ENCODE data around the gene HM13.
A peak's percentile ranks its signal among the peaks of the same experiment; 100 is the strongest.
"Not testable (repeated sequence)": the region's sequence is repeated elsewhere in the genome, so short reads cannot be mapped to it uniquely, and the experiment has no call there.

Gene HM13

GRCh38 chr20:31476643-31477215, 37.5 kb upstream of the HM13 start:
- no peak for TF ChIP-seq Cebpa-rat (IDR thresholded peaks at IDR 0.05)
- H3K9ac ChIP-seq = no peak overlapping the region
- no peak overlapping the region for H3K4me2 ChIP-seq
- no peaks in the 10 kb centered on the region for H3K4me1 ChIP-seq
- H3K4me3 ChIP-seq = no peak overlapping the region
- H3K27ac ChIP-seq = no peak overlapping the region
- H3K27me3 ChIP-seq = peaks cover 47% of the 10 kb centered on the region
- peaks cover 29% of the 10 kb centered on the region for H3K9me3 ChIP-seq
- no peaks in the 10 kb centered on the region for H4K20me1 ChIP-seq
- no peaks in the 10 kb centered on the region for H3K36me3 ChIP-seq

- Histone ChIP-seq H3K27me3 (no peaks in the 10 kb centered on the region), H3K9ac (no peak overlapping the region), H3K4me3 (no peak overlapping the region), H3K36me3 (no peaks in the 10 kb centered on the region), H3K27ac (no peak overlapping the region), H3K4me1 (no peaks in the 10 kb centered on the region), H4K20me1 (no peaks in the 10 kb centered on the region), H3K9me3 (peaks cover 7% of the 10 kb centered on the region), H3K4me2 (no peak overlapping the region)
- no peak for TF ChIP-seq Cebpa-rat (IDR thresholded peaks at IDR 0.05)
These were observed 30.2 kb upstream of the HM13 start for GRCh38 chr20:31484001-31484400.

DNA sequence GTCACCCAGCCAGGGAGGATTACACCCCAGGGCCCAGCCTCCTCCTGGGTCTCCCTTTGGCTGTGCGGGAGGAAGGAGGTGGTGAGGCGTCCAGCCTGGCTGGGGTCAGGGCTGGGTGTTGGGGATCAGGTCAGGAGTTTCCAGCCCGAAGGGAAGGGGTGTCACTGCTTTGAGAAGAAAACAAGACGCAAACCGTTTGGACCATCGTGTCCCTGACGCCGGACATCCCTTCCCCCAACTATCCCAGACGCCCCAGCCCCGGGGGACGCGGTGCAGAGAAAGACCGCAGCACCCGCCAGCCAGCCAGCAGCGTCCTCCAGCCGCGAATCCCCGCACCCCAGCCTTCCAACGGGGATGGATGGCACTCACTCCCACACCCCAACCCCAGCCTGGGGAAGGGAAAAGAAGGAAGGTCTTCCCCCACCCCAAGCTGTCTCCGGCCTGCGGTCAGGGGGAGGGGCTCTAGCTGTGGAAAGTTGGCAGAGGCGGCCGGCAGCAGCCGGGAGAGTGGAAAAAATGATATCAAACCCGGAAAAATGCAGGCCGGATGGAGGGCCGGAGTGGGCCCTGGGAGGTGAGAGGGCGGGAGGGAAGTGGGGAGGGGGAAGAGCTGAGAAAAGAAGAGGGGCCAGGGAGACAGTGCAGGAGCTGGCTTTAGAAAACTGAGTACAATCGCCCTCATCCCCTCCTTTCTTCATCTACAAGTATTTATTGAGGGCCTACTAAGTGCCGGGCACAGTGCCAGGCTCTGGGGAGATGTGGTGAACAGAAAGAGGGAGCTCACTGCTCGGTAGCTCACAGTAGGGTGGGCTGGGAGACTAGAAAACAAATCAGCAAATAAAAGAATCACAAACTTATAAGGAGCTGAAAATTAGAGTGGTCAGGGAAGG, 28.5 kb upstream of the HM13 start:
- TF ChIP-seq Cebpa-rat (IDR thresholded peaks at IDR 0.05) = no peak
- Histone ChIP-seq H4K20me1 (no peaks in the 10 kb centered on the region), H3K9me3 (peaks cover 7% of the 10 kb centered on the region), H3K4me2 (peak overlapping the region; percentile 39), H3K9ac (no peak overlapping the region), H3K27ac (no peak overlapping the region), H3K36me3 (no peaks in the 10 kb centered on the region), H3K27me3 (no peaks in the 10 kb centered on the region), H3K4me1 (no peaks in the 10 kb centered on the region), H3K4me3 (no peak overlapping the region)

GRCh38 chr20:31488115-31488514, 26.1 kb upstream of the HM13 start:
- H3K27me3 ChIP-seq = no peaks in the 10 kb centered on the region
- no peak for TF ChIP-seq Cebpa-rat (IDR thresholded peaks at IDR 0.05)
- peaks cover 7% of the 10 kb centered on the region for H3K9me3 ChIP-seq
- H3K36me3 ChIP-seq = no peaks in the 10 kb centered on the region
- no peaks in the 10 kb centered on the region for H4K20me1 ChIP-seq
- H3K9ac ChIP-seq = no peak overlapping the region
- H3K4me3 ChIP-seq = no peak overlapping the region
- H3K27ac ChIP-seq = no peak overlapping the region
- no peak overlapping the region for H3K4me2 ChIP-seq
- H3K4me1 ChIP-seq = peaks cover 8% of the 10 kb centered on the region

GRCh38 chr20:31489152-31489551, 25.1 kb upstream of the HM13 start:
- Histone ChIP-seq H3K36me3 (no peaks in the 10 kb centered on the region), H3K9ac (no peak overlapping the region), H3K4me3 (no peak overlapping the region), H3K4me1 (peaks cover 8% of the 10 kb centered on the region), H3K27ac (no peak overlapping the region), H4K20me1 (no peaks in the 10 kb centered on the region), H3K4me2 (no peak overlapping the region), H3K9me3 (peaks cover 3% of the 10 kb centered on the region), H3K27me3 (no peaks in the 10 kb centered on the region)
- no peak for TF ChIP-seq Cebpa-rat (IDR thresholded peaks at IDR 0.05)

DNA sequence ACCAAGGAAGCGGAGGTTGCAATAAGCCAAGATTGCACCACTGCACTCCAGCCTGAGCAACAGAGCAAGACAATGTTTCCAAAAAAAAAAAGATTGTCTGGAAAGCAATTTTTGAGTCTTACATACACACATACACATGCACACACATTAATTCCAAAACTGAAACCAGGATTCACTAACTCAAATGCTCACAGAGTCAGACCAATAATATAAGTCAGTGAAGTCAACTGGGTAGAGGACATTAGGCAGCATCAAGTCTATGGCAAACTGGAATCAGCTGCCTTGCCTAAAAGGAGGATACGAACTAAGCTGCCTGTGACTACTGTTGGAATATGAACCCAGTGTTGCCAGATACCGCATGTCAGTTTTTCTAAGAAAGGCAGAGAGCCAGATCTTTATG, 23.5 kb upstream of the HM13 start:
- Histone ChIP-seq H3K27ac (no peak overlapping the region), H3K4me1 (peaks cover 8% of the 10 kb centered on the region), H3K4me2 (no peak overlapping the region), H3K4me3 (no peak overlapping the region), H4K20me1 (no peaks in the 10 kb centered on the region), H3K9me3 (no peaks in the 10 kb centered on the region), H3K27me3 (no peaks in the 10 kb centered on the region), H3K9ac (no peak overlapping the region), H3K36me3 (no peaks in the 10 kb centered on the region)
- no peak for TF ChIP-seq Cebpa-rat (IDR thresholded peaks at IDR 0.05)

- peaks cover 8% of the 10 kb centered on the region for H3K4me1 ChIP-seq
These were observed 20.1 kb upstream of the HM13 start for GRCh38 chr20:31494131-31494530.

GRCh38 chr20:31496761-31497295, 17.4 kb upstream of the HM13 start:
- Histone ChIP-seq H3K9ac (no peak overlapping the region), H3K9me3 (no peaks in the 10 kb centered on the region), H4K20me1 (no peaks in the 10 kb centered on the region), H3K4me2 (no peak overlapping the region), H3K4me1 (peaks cover 8% of the 10 kb centered on the region), H3K4me3 (no peak overlapping the region), H3K27ac (no peak overlapping the region), H3K27me3 (no peaks in the 10 kb centered on the region), H3K36me3 (no peaks in the 10 kb centered on the region)
- no peak for TF ChIP-seq Cebpa-rat (IDR thresholded peaks at IDR 0.05)

More at GRCh38 chr20:31494131-31494530, 20.1 kb upstream of the HM13 start:
- Histone ChIP-seq H4K20me1 (no peaks in the 10 kb centered on the region), H3K4me3 (no peak overlapping the region), H3K27me3 (no peaks in the 10 kb centered on the region), H3K4me2 (no peak overlapping the region), H3K9me3 (no peaks in the 10 kb centered on the region), H3K36me3 (no peaks in the 10 kb centered on the region), H3K27ac (no peak overlapping the region), H3K9ac (no peak overlapping the region)
- TF ChIP-seq Cebpa-rat (IDR thresholded peaks at IDR 0.05) = no peak

DNA sequence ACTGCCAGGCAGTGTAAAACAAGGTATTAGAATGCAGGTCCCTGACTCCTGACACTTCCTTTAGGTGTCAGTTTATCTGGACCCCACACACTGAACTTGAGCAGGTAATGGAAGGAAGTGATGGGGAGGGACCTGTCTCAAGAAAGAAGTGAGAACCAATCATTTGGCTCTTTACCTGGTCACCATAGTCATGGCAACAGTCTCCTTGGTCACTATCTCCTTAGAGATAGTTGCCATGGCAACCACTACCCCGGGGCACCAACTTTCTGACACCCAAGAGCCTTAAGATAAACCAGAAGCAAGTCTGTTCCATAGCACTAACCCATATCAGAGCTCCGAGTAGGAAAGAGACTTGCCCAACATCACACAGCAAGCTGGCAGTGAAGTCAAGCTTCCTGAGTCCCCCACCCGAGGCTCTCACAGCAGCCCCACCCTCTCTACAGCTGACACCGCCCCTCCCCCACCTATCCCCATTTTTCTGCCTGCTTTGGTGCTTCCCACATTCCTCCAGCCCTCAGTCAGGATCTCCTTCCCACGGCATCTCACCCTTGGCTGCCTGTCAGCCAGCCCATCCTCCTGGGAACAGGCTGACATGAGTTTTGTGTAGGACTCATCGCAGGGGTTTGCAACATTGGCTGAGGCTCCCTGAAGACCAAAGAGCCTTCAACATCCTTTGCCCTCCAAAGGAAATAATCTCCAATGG, 16.3 kb upstream of the HM13 start:
- no peak for TF ChIP-seq Cebpa-rat (IDR thresholded peaks at IDR 0.05)
- H3K9me3 ChIP-seq = no peaks in the 10 kb centered on the region
- H4K20me1 ChIP-seq = no peaks in the 10 kb centered on the region
- no peaks in the 10 kb centered on the region for H3K27me3 ChIP-seq
- H3K4me1 ChIP-seq = peaks cover 2% of the 10 kb centered on the region
- H3K27ac ChIP-seq = no peak overlapping the region
- no peak overlapping the region for H3K4me2 ChIP-seq
- H3K36me3 ChIP-seq = no peaks in the 10 kb centered on the region
- no peak overlapping the region for H3K4me3 ChIP-seq
- H3K9ac ChIP-seq = no peak overlapping the region

- Histone ChIP-seq H3K9ac (no peak overlapping the region), H4K20me1 (no peaks in the 10 kb centered on the region), H3K4me3 (no peak overlapping the region), H3K27ac (0 out of 2 replicates have a peak overlapping the region, but pooled peaks have one; percentile 9), H3K27me3 (no peaks in the 10 kb centered on the region), H3K36me3 (no peaks in the 10 kb centered on the region), H3K4me1 (no peaks in the 10 kb centered on the region), H3K9me3 (no peaks in the 10 kb centered on the region), H3K4me2 (no peak overlapping the region)
- no peak for TF ChIP-seq Cebpa-rat (IDR thresholded peaks at IDR 0.05)
These were observed 13.7 kb upstream of the HM13 start for GRCh38 chr20:31500527-31500926.

- H3K4me2 ChIP-seq, H3K4me3 ChIP-seq, H4K20me1 ChIP-seq, H3K9ac ChIP-seq, H3K36me3 ChIP-seq, H3K27ac ChIP-seq, H3K27me3 ChIP-seq, H3K9me3 ChIP-seq: not testable (repeated sequence)
- peaks cover 21% of the 10 kb centered on the region for H3K4me1 ChIP-seq
These were observed 11.2 kb upstream of the HM13 start for GRCh38 chr20:31502884-31503673.

All from BLaER1 (cell line).